Liver (tissue), 9 donors: ENCODE measurements around the gene DUS1L. TPM values are rescaled to one million over a fixed set of nuclear protein-coding genes. Genes with fewer than 3 reads are reported as not detected.

Source experiments
- DNase-seq: peaks from one replicate; pipeline ENCODE4 v3.0.0-alpha.2; 2017; ENCODE audit warnings: low spot score
- H3K27ac ChIP-seq, 2 donors: one replicate each; pipeline ENCODE4 v1.7.0; 2013; ENCODE audit warnings: inconsistent platforms in 2 of 2, low read length in 2 of 2, control low read depth in 1 of 2, low read depth in 1 of 2, mild to moderate bottlenecking in 1 of 2
- H3K27me3 ChIP-seq, 4 donors: one replicate each; pipeline versions ENCODE4 v1.6.1 to v1.7.0; 2013; ENCODE audit warnings: low read length in 3 of 4, inconsistent platforms in 1 of 4, mild to moderate bottlenecking in 1 of 4, moderate library complexity in 1 of 4; ENCODE audit not compliant: control insufficient read depth in 4 of 4, insufficient read depth in 4 of 4
- H3K36me3 ChIP-seq, 4 donors: one replicate each; pipeline versions ENCODE4 v1.6.1 to v1.7.0; 2013; ENCODE audit warnings: low read length in 3 of 4, mild to moderate bottlenecking in 3 of 4, low read depth in 1 of 4, moderate library complexity in 1 of 4; ENCODE audit not compliant: control insufficient read depth in 4 of 4, insufficient read depth in 3 of 4
- H3K4me1 ChIP-seq, 4 donors: one replicate each; pipeline versions ENCODE4 v1.6.1 to v1.7.0; 2013; ENCODE audit warnings: low read length in 3 of 4, mild to moderate bottlenecking in 3 of 4, moderate library complexity in 1 of 4; ENCODE audit not compliant: control insufficient read depth in 4 of 4, insufficient read depth in 4 of 4
- H3K4me3 ChIP-seq, 3 donors: one replicate each; pipeline versions ENCODE4 v1.6.1 to v1.7.0; 2013; ENCODE audit warnings: low read length in 3 of 3, control low read depth in 1 of 3, low read depth in 1 of 3, mild to moderate bottlenecking in 1 of 3
- H3K9ac ChIP-seq, 2 donors: one replicate each; pipeline ENCODE4 v1.7.0; 2013; ENCODE audit warnings: low read length in 2 of 2, mild to moderate bottlenecking in 2 of 2, moderate library complexity in 2 of 2, control low read depth in 1 of 2, low read depth in 1 of 2
- H3K9me3 ChIP-seq, 4 donors: one replicate each; pipeline versions ENCODE4 v1.6.1 to v1.7.0; 2013; ENCODE audit warnings: low read length in 3 of 4; ENCODE audit not compliant: control insufficient read depth in 4 of 4
- CTCF ChIP-seq: fragments of 150-350 bp; IDR thresholded peaks from 2 replicates; pipeline ENCODE4 v1.5.1; 2017; ENCODE audit warnings: improper control_type of control experiment, low read depth, low read length; ENCODE audit not compliant: missing input control
- EGR1 ChIP-seq, 2 donors: IDR thresholded peaks; 2 replicates each; pipeline ENCODE4 v1.6.1; 2016 to 2018; ENCODE audit warnings: antibody characterized with exemption in 2 of 2, low read depth in 2 of 2
- FOXA1 ChIP-seq: IDR thresholded peaks from 2 replicates; pipeline ENCODE4 v1.6.1; 2016; ENCODE audit warnings: antibody characterized with exemption
- FOXA2 ChIP-seq: IDR thresholded peaks from 2 replicates; pipeline ENCODE4 v1.6.1; 2016; ENCODE audit warnings: antibody characterized with exemption
- GABPA ChIP-seq, 2 donors: IDR thresholded peaks in 1 of 2; conservative IDR thresholded peaks in 1 of 2; 2 replicates each; pipeline ENCODE4 v1.6.1; 2016; ENCODE audit warnings: antibody characterized with exemption in 2 of 2, mild to moderate bottlenecking in 1 of 2, moderate library complexity in 1 of 2
- HNF4A ChIP-seq, 2 donors: conservative IDR thresholded peaks; 2 replicates each; pipeline ENCODE4 v1.6.1; 2016; ENCODE audit warnings: antibody characterized with exemption in 2 of 2, mild to moderate bottlenecking in 2 of 2
- HNF4G ChIP-seq: IDR thresholded peaks from 2 replicates; pipeline ENCODE4 v1.6.1; 2016; ENCODE audit warnings: antibody characterized with exemption
- JUND ChIP-seq, 2 donors: IDR thresholded peaks; 2 replicates each; pipeline ENCODE4 v1.6.1; 2016; ENCODE audit warnings: antibody characterized with exemption in 2 of 2
- MAX ChIP-seq: IDR thresholded peaks from 2 replicates; pipeline ENCODE4 v1.6.1; 2016; ENCODE audit warnings: antibody characterized with exemption
- NR2F2 ChIP-seq: IDR thresholded peaks from 2 replicates; pipeline ENCODE4 v1.6.1; 2016; ENCODE audit warnings: antibody characterized with exemption
- RAD21 ChIP-seq, 2 donors: IDR thresholded peaks; 2 replicates each; pipeline ENCODE4 v1.6.1; 2016; ENCODE audit warnings: antibody characterized with exemption in 2 of 2, mild to moderate bottlenecking in 2 of 2
- RXRA ChIP-seq, 2 donors: IDR thresholded peaks; 2 replicates each; pipeline ENCODE4 v1.6.1; 2017 to 2018; ENCODE audit warnings: antibody characterized with exemption in 2 of 2, mild to moderate bottlenecking in 1 of 2
- TAF1 ChIP-seq: conservative IDR thresholded peaks from 2 replicates; pipeline ENCODE4 v1.6.1; 2016; ENCODE audit warnings: antibody characterized with exemption, mild to moderate bottlenecking
- ZBTB33 ChIP-seq: IDR thresholded peaks from 2 replicates; pipeline ENCODE4 v1.6.1; 2016; ENCODE audit warnings: antibody characterized with exemption
- WGBS: extraction: QIAGEN DNeasy Blood & Tissue Kit; methylation state at CpG from one replicate; pipeline ENCODE4 v1.1.7; 2013; 5-methylcytosine and 5-hydroxymethylcytosine counted together
- polyA plus RNA-seq, 2 donors: library from polyadenylated mRNA; stranded (reverse) in 1 of 2; unstranded in 1 of 2; fragments of 200-250 nt in 1 of 2; fragments of >200 nt in 1 of 2; fragmentation: Nextera tagmentation in 1 of 2; extraction: Ambion mirVana in 1 of 2; gene quantifications; one replicate each; pipeline versions ENCODE4 v1.2.1 to v1.2.3, GENCODE V29; 2013 to 2015
- total RNA-seq, 2 donors: library from RNA; depleted of rRNA; stranded (reverse); fragments of >200 nt; gene quantifications; one replicate each; pipeline ENCODE4 v1.2.3, GENCODE V29; 2014
- TF ChIP-seq, protein P1 (sequence below): IDR thresholded peaks from 2 replicates; pipeline ENCODE4 v1.6.1; 2016; ENCODE audit warnings: antibody characterized with exemption, mild to moderate bottlenecking
- TF ChIP-seq, protein P2 (sequence below): IDR thresholded peaks from 2 replicates; pipeline ENCODE4 v1.6.1; 2016; ENCODE audit warnings: antibody characterized with exemption
- donor health status: healthy.
- donor health status: healthy.
- donor health status: healthy.
- donor health status: healthy.
- donor health status: healthy.

The DUS1L gene
- total and polyA plus RNA-seq, 4 donors, result 40.6 to 74.7 (median 53.3) TPM

- TF ChIP-seq, protein P1, sequence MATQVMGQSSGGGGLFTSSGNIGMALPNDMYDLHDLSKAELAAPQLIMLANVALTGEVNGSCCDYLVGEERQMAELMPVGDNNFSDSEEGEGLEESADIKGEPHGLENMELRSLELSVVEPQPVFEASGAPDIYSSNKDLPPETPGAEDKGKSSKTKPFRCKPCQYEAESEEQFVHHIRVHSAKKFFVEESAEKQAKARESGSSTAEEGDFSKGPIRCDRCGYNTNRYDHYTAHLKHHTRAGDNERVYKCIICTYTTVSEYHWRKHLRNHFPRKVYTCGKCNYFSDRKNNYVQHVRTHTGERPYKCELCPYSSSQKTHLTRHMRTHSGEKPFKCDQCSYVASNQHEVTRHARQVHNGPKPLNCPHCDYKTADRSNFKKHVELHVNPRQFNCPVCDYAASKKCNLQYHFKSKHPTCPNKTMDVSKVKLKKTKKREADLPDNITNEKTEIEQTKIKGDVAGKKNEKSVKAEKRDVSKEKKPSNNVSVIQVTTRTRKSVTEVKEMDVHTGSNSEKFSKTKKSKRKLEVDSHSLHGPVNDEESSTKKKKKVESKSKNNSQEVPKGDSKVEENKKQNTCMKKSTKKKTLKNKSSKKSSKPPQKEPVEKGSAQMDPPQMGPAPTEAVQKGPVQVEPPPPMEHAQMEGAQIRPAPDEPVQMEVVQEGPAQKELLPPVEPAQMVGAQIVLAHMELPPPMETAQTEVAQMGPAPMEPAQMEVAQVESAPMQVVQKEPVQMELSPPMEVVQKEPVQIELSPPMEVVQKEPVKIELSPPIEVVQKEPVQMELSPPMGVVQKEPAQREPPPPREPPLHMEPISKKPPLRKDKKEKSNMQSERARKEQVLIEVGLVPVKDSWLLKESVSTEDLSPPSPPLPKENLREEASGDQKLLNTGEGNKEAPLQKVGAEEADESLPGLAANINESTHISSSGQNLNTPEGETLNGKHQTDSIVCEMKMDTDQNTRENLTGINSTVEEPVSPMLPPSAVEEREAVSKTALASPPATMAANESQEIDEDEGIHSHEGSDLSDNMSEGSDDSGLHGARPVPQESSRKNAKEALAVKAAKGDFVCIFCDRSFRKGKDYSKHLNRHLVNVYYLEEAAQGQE, result no peak
- TF ChIP-seq EGR1 (IDR thresholded peaks at IDR 0.05; ENCODE audit: low read depth in 2 of 2) (no peak), CTCF (no peak), RAD21 (IDR thresholded peaks at IDR 0.05) (no peak)
Observed at GRCh38 chr17:82113941-82114340, 48.3 kb upstream of the DUS1L start (continued).

- H3K4me1 ChIP-seq, result peaks cover 19 to 77% (median 48%) of the 10 kb centered on the region in 4 donors
- no peaks in the 10 kb centered on the region for H3K36me3 ChIP-seq
- H3K27me3 ChIP-seq, result no peaks in the 10 kb centered on the region
- H3K27ac ChIP-seq, result peak overlapping the region; percentile 89 to 93
- WGBS, result 96% methylated on average over 9 of the region's 9 CpGs
- no peak for TF ChIP-seq NR2F2
- TF ChIP-seq FOXA1, result no peak
- peak overlapping the region in 1 of 2 donors; percentile 43 for H3K9ac ChIP-seq
- H3K4me3 ChIP-seq, result no peak overlapping the region
- no peaks in the 10 kb centered on the region for H3K9me3 ChIP-seq
- no peak for DNase-seq
Observed at GRCh38 chr17:82113422-82113821, 47.8 kb upstream of the DUS1L start.

GRCh38 chr17:82112914-82113311 lies 47.3 kb upstream of the DUS1L start:
- Histone ChIP-seq H3K27ac (peak overlapping the region; percentile 89 to 93), H3K4me1 (peaks cover 14 to 78% (median 47%) of the 10 kb centered on the region in 4 donors), H3K36me3 (no peaks in the 10 kb centered on the region), H3K4me3 (no peak overlapping the region), H3K27me3 (no peaks in the 10 kb centered on the region), H3K9ac (peak overlapping the region in 1 of 2 donors; percentile 83), H3K9me3 (no peaks in the 10 kb centered on the region)
- no peak for DNase-seq
- WGBS, result 40% methylated on average over 6 of the region's 6 CpGs
- no peak for TF ChIP-seq ZBTB33
- TF ChIP-seq, protein P2, sequence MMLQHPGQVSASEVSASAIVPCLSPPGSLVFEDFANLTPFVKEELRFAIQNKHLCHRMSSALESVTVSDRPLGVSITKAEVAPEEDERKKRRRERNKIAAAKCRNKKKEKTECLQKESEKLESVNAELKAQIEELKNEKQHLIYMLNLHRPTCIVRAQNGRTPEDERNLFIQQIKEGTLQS, result no peak
- no peak for TF ChIP-seq NR2F2
- TF ChIP-seq HNF4A (conservative IDR thresholded peaks at IDR 0.05), result peak; percentile 49 to 60
- TF ChIP-seq, protein P1, result peak; percentile 57
- peak; percentile 31 for TF ChIP-seq FOXA2
- peak; percentile 53 for TF ChIP-seq FOXA1
- TF ChIP-seq EGR1 (IDR thresholded peaks at IDR 0.05; ENCODE audit: low read depth in 2 of 2), result no peak
- TF ChIP-seq CTCF, result no peak
- TF ChIP-seq GABPA (IDR thresholded peaks at IDR 0.05 in 1 of 2, conservative IDR thresholded peaks at IDR 0.05 in 1 of 2), result no peak
- TF ChIP-seq RXRA (IDR thresholded peaks at IDR 0.05), result peak; percentile 21 to 81
- peak in 1 of 2 donors; percentile 55 for TF ChIP-seq JUND (IDR thresholded peaks at IDR 0.05)
- TF ChIP-seq TAF1, result peak; percentile 34
- no peak for TF ChIP-seq RAD21 (IDR thresholded peaks at IDR 0.05)
- TF ChIP-seq MAX, result peak; percentile 31
- TF ChIP-seq HNF4G, result no peak
